HG02610 (cell line): ENCODE measurements around the gene LCE3D.

Experiments used
- ATAC-seq: cut with Tn5 transposase; IDR thresholded peaks from one replicate; pipeline ENCODE4 v1.9.1; 2021; ENCODE audit warnings: mild to moderate bottlenecking, moderate library complexity; ENCODE audit not compliant: unreplicated experiment

LCE3D gene

DNA sequence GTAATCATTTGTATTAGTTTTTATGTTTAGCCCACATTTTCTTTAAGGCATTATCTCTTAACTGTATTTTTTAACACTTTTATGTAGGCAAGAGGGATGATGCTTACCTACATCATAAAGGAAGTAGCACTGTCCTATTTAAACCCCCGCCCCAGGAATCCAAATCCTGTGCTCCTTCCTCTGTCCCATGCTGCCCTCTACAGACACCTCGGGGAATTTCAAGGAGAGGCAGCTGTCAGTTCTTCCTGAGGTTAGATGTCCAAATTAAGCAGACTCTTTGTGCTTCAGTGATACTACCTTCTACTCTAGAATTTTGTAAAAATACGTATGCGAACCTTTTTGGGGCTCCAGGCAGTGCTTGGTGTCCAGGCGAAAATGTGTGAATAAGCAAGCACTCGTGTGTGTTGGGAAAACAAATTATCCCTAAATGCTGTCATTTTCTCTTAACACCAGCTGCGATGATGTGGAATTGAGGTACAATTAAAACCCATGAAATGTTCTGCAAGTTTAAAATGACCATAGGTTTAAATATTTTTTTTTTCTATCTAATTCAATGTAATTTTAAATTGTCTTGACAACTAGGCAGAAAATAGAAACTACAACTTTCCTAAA is 46.9 kb downstream of the LCE3D start:
- ATAC-seq, result no peak
